H9 (cell line): Measurements from ENCODE around the gene SMC5. TPM values are rescaled to one million over a fixed set of nuclear protein-coding genes. Genes with fewer than 3 reads are reported as not detected.
"Not testable (repeated sequence)": the region's sequence is repeated elsewhere in the genome, so short reads cannot be mapped to it uniquely, and the experiment has no call there.

ENCODE experiments used
- DNase-seq: peaks from one replicate; pipeline ENCODE4 v3.0.0-alpha.2; 2017
- H2AFZ ChIP-seq: one replicate; pipeline ENCODE4 v1.6.1; 2013; ENCODE audit warnings: mild to moderate bottlenecking, low read length, control low read depth, moderate library complexity
- H2AK5ac ChIP-seq: 2 replicates; pipeline ENCODE4 v1.6.1; 2013; ENCODE audit warnings: low read length, control low read depth, mixed read lengths; ENCODE audit not compliant: insufficient read length
- H2BK120ac ChIP-seq: one replicate; pipeline ENCODE4 v1.6.1; 2013; ENCODE audit warnings: low read depth, mild to moderate bottlenecking, low read length, control low read depth, inconsistent platforms; ENCODE audit not compliant: poor library complexity, severe bottlenecking
- H2BK12ac ChIP-seq: 2 replicates; pipeline ENCODE4 v1.6.1; 2013; ENCODE audit warnings: low read length, control low read depth, mixed read lengths, low read depth; ENCODE audit not compliant: insufficient read length
- H2BK15ac ChIP-seq: 2 replicates; pipeline ENCODE4 v1.6.1; 2013; ENCODE audit warnings: low read depth, low read length, control low read depth
- H2BK20ac ChIP-seq: one replicate; pipeline ENCODE4 v1.6.1; 2013; ENCODE audit warnings: low read depth, mild to moderate bottlenecking, low read length, control low read depth, inconsistent platforms; ENCODE audit not compliant: poor library complexity, severe bottlenecking
- H2BK5ac ChIP-seq: 2 replicates; pipeline ENCODE4 v1.6.1; 2013; ENCODE audit warnings: low read length, control low read depth, mixed read lengths; ENCODE audit not compliant: insufficient read length
- H3K14ac ChIP-seq: 2 replicates; pipeline ENCODE4 v1.6.1; 2013; ENCODE audit warnings: low read length, control low read depth; ENCODE audit not compliant: insufficient read depth
- H3K18ac ChIP-seq: 2 replicates; pipeline ENCODE4 v1.6.1; 2013; ENCODE audit warnings: low read depth, mild to moderate bottlenecking, mixed read lengths, low read length, control low read depth; ENCODE audit not compliant: insufficient read length
- H3K23ac ChIP-seq: 2 replicates; pipeline ENCODE4 v1.6.1; 2013; ENCODE audit warnings: low read length, control low read depth, mixed read lengths, low read depth; ENCODE audit not compliant: insufficient read length
- H3K23me2 ChIP-seq: 2 replicates; pipeline ENCODE4 v1.6.1; 2013; ENCODE audit warnings: low read depth, mild to moderate bottlenecking, mixed read lengths, low read length, control low read depth; ENCODE audit not compliant: insufficient read length, poor library complexity, severe bottlenecking
- H3K27ac ChIP-seq: 2 replicates; pipeline ENCODE4 v1.5.1; 2013; ENCODE audit warnings: low read length, control low read depth, mixed read lengths, low read depth; ENCODE audit not compliant: insufficient read length
- H3K27me3 ChIP-seq: 2 replicates; pipeline ENCODE4 v1.6.1; 2013; ENCODE audit warnings: low read length, control low read depth, inconsistent platforms; ENCODE audit not compliant: insufficient read depth
- H3K4ac ChIP-seq: 2 replicates; pipeline ENCODE4 v1.6.1; 2013; ENCODE audit warnings: low read depth, mild to moderate bottlenecking, control low read depth, inconsistent platforms, low read length, moderate library complexity
- H3K4me1 ChIP-seq: 2 replicates; pipeline ENCODE4 v1.6.1; 2013; ENCODE audit warnings: low read length, control low read depth, inconsistent platforms; ENCODE audit not compliant: insufficient read depth
- H3K4me2 ChIP-seq: 2 replicates; pipeline ENCODE4 v1.6.1; 2013; ENCODE audit warnings: low read length, control low read depth, mixed read lengths; ENCODE audit not compliant: insufficient read length, insufficient read depth
- H3K56ac ChIP-seq: 2 replicates; pipeline ENCODE4 v1.6.1; 2013; ENCODE audit warnings: low read depth, mild to moderate bottlenecking, mixed read lengths, low read length, control low read depth; ENCODE audit not compliant: insufficient read length
- H3K79me1 ChIP-seq: 2 replicates; pipeline ENCODE4 v1.6.1; 2013; ENCODE audit warnings: low read depth, mild to moderate bottlenecking, moderate library complexity, low read length, control low read depth, inconsistent platforms; ENCODE audit not compliant: insufficient read depth, poor library complexity, severe bottlenecking
- H3K79me2 ChIP-seq: 2 replicates; pipeline ENCODE4 v1.6.1; 2013; ENCODE audit warnings: low read length, control low read depth, inconsistent platforms; ENCODE audit not compliant: insufficient read depth
- H3K9ac ChIP-seq: 2 replicates; pipeline ENCODE4 v1.6.1; 2013; ENCODE audit warnings: low read length, control low read depth, mixed read lengths; ENCODE audit not compliant: insufficient read length; ENCODE audit errors: extremely low read depth
- H3K9me3 ChIP-seq: one replicate; pipeline ENCODE4 v1.6.1; 2013; ENCODE audit warnings: low read depth, low read length, inconsistent platforms; ENCODE audit not compliant: control insufficient read depth
- H3T11ph ChIP-seq: one replicate; pipeline ENCODE4 v1.6.1; 2013; ENCODE audit warnings: mild to moderate bottlenecking, low read length, control low read depth, inconsistent platforms
- H4K20me1 ChIP-seq: one replicate; pipeline ENCODE4 v1.6.1; 2013; ENCODE audit not compliant: control insufficient read depth, insufficient read length, insufficient read depth
- H4K5ac ChIP-seq: 2 replicates; pipeline ENCODE4 v1.6.1; 2013; ENCODE audit warnings: low read depth, mild to moderate bottlenecking, mixed read lengths, low read length, control low read depth; ENCODE audit not compliant: insufficient read length
- H4K8ac ChIP-seq: replicated peaks from 2 replicates; pipeline ENCODE4 v1.6.1; 2013; ENCODE audit warnings: low read length, control low read depth, mixed read lengths, low read depth; ENCODE audit not compliant: insufficient read length
- H4K91ac ChIP-seq: 2 replicates; pipeline ENCODE4 v1.6.1; 2013; ENCODE audit warnings: low read depth, mild to moderate bottlenecking, moderate library complexity, mixed read lengths, low read length, control low read depth; ENCODE audit not compliant: insufficient read length
- H3K27ac Mint-ChIP-seq, 3 experiments: 2 replicates in 2 of 3; 3 replicates in 1 of 3; pipeline ENCODE4 v1.8.0; 2020 to 2021; ENCODE audit warnings: mixed read lengths in 3 of 3, mild to moderate bottlenecking in 1 of 3, moderate library complexity in 1 of 3
- H3K27me3 Mint-ChIP-seq: 2 replicates; pipeline ENCODE4 v1.8.0; 2021; ENCODE audit warnings: low read depth, mild to moderate bottlenecking, moderate library complexity, mixed read lengths
- H3K36me3 Mint-ChIP-seq, 3 experiments: 2 replicates in 2 of 3; 3 replicates in 1 of 3; pipeline ENCODE4 v1.8.0; 2020 to 2021; ENCODE audit warnings: low read depth in 3 of 3, mixed read lengths in 3 of 3; ENCODE audit not compliant: insufficient read depth in 1 of 3
- H3K4me1 Mint-ChIP-seq, 2 experiments: 2 replicates each; pipeline ENCODE4 v1.8.0; 2020; ENCODE audit warnings: mixed read lengths in 2 of 2
- H3K4me3 Mint-ChIP-seq, 2 experiments: 2 replicates in 1 of 2; 3 replicates in 1 of 2; pipeline ENCODE4 v1.8.0; 2020 to 2021; ENCODE audit warnings: mild to moderate bottlenecking in 2 of 2, mixed read lengths in 2 of 2, moderate library complexity in 1 of 2
- H3K9me3 Mint-ChIP-seq, 2 experiments: 2 replicates in 1 of 2; 3 replicates in 1 of 2; pipeline ENCODE4 v1.8.0; 2020; ENCODE audit warnings: mild to moderate bottlenecking in 2 of 2, mixed read lengths in 2 of 2, moderate library complexity in 1 of 2
- WGBS: extraction: QIAGEN DNeasy Blood & Tissue Kit; methylation state at CpG from one replicate; pipeline ENCODE4 v1.1.7; 2013; ENCODE audit warnings: missing lambda C conversion rate, low lambda C conversion rate, mixed read lengths; ENCODE audit not compliant: insufficient read length; ENCODE audit errors: extremely low coverage; 5-methylcytosine and 5-hydroxymethylcytosine counted together
- total RNA-seq: library from RNA; stranded (reverse); gene quantifications from 2 replicates; pipeline ENCODE4 v1.2.1, GENCODE V29; 2021
- TF ChIP-seq, protein P1 (sequence below): fragments of 200-600 bp; sonication (generic); conservative IDR thresholded peaks from 3 replicates; pipeline ENCODE4 v1.8.0; 2021; ENCODE audit warnings: antibody characterized with exemption, mild to moderate bottlenecking

The SMC5 gene
- total RNA-seq, 1 experiment from 2014 or later, result 29.6 TPM

DNA sequence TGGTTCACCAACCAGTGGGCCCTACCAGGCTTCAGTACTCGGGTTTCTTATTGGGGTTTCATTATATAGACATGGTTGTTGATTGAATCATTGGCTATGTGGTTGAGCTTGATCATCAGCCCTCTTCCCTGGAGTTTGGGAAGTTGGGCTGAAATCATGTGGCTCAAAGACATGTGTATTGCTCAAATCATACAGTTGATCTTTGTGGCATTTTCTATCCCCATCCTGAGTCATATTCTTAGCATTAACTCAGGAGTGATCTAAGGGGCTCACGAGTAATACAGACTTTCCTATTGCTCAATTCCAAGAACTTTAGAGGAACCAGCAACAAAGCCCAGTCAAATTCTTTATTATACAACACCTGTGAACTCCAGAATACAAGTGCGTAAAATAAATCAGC lies 66.2 kb downstream of the SMC5 start:
- H2BK15ac ChIP-seq, result no peak overlapping the region
- H2AK5ac ChIP-seq, result no peak overlapping the region
- H3K23ac ChIP-seq, result no peak overlapping the region
- no peak overlapping the region for H3K27ac ChIP-seq
- H2BK120ac ChIP-seq, result no peak overlapping the region
- DNase-seq, result no peak
- H3T11ph ChIP-seq, result no peak overlapping the region
- no peak overlapping the region for H3K18ac ChIP-seq
- H3K14ac ChIP-seq, result no peak overlapping the region
- no peaks in the 10 kb centered on the region for H3K27me3 Mint-ChIP-seq
- H3K23me2 ChIP-seq, result no peaks in the 10 kb centered on the region
- no peak overlapping the region for H4K5ac ChIP-seq
- no peak overlapping the region for H4K8ac ChIP-seq
- WGBS, result no CpG with 5 or more reads among the region's 3 CpGs
- TF ChIP-seq, protein P1, sequence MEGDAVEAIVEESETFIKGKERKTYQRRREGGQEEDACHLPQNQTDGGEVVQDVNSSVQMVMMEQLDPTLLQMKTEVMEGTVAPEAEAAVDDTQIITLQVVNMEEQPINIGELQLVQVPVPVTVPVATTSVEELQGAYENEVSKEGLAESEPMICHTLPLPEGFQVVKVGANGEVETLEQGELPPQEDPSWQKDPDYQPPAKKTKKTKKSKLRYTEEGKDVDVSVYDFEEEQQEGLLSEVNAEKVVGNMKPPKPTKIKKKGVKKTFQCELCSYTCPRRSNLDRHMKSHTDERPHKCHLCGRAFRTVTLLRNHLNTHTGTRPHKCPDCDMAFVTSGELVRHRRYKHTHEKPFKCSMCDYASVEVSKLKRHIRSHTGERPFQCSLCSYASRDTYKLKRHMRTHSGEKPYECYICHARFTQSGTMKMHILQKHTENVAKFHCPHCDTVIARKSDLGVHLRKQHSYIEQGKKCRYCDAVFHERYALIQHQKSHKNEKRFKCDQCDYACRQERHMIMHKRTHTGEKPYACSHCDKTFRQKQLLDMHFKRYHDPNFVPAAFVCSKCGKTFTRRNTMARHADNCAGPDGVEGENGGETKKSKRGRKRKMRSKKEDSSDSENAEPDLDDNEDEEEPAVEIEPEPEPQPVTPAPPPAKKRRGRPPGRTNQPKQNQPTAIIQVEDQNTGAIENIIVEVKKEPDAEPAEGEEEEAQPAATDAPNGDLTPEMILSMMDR, result no peak
- H3K4ac ChIP-seq, result no peak overlapping the region
- no peaks in the 10 kb centered on the region for H3K27me3 ChIP-seq
- H3K9ac ChIP-seq, result no peak overlapping the region
- H3K79me1 ChIP-seq, result no peaks in the 10 kb centered on the region
- H2BK20ac ChIP-seq, result no peak overlapping the region
- H3K4me3 Mint-ChIP-seq, result no peak overlapping the region
- no peaks in the 10 kb centered on the region for H4K20me1 ChIP-seq
- no peak overlapping the region for H2AFZ ChIP-seq
- H3K36me3 Mint-ChIP-seq, result peaks cover 59 to 85% (median 79%) of the 10 kb centered on the region in 3 experiments
- H3K9me3 Mint-ChIP-seq, result peaks cover 16 to 19% of the 10 kb centered on the region in 2 experiments
- no peak overlapping the region for H3K56ac ChIP-seq
- H2BK12ac ChIP-seq, result no peak overlapping the region
- H4K91ac ChIP-seq, result no peak overlapping the region
- no peak overlapping the region for H3K27ac Mint-ChIP-seq
- no peaks in the 10 kb centered on the region for H3K4me1 ChIP-seq
- H3K4me2 ChIP-seq, result no peak overlapping the region
- H3K79me2 ChIP-seq, result no peaks in the 10 kb centered on the region
- no peaks in the 10 kb centered on the region for H3K4me1 Mint-ChIP-seq
- no peak overlapping the region for H2BK5ac ChIP-seq
- peaks cover 10% of the 10 kb centered on the region for H3K9me3 ChIP-seq

DNA sequence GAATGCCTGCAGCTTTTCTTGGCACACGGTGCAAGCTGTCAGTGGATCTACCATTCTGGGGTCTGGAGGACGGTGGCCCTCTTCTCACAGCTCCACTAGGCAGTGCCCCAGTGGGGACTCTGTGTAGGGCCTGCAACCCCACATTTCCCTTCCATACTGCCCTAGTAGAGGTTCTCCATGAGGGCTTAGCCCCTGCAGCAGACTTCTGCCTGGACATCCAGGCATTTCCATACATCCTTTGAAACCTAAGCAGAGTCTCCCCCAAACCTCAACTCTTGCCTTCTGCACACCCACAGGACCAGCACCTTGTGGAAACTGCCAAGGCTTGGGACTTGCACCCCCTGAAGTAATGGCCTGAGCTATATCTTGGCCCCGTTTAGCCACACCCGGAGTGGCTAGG lies 69.8 kb downstream of the SMC5 start:
- not testable (repeated sequence) for H4K8ac ChIP-seq, H2AK5ac ChIP-seq, H2BK120ac ChIP-seq, H3K27me3 Mint-ChIP-seq, H3K4me1 ChIP-seq, H2BK15ac ChIP-seq, H3K79me1 ChIP-seq, H3K18ac ChIP-seq, H3K23ac ChIP-seq, H3K4me1 Mint-ChIP-seq, H3K23me2 ChIP-seq, H2BK5ac ChIP-seq, H3K79me2 ChIP-seq, H4K20me1 ChIP-seq, H3K27ac ChIP-seq, H2AFZ ChIP-seq, H3K9me3 ChIP-seq, H2BK20ac ChIP-seq, H3K27ac Mint-ChIP-seq, H3K4me3 Mint-ChIP-seq, H4K5ac ChIP-seq, H3K4me2 ChIP-seq, H3K14ac ChIP-seq, H3K9ac ChIP-seq, H4K91ac ChIP-seq, H3T11ph ChIP-seq, H3K27me3 ChIP-seq, H3K4ac ChIP-seq, H3K56ac ChIP-seq, DNase-seq, H2BK12ac ChIP-seq
- peaks cover 16 to 19% of the 10 kb centered on the region in 2 experiments for H3K9me3 Mint-ChIP-seq
- no CpG with 5 or more reads among the region's 4 CpGs for WGBS
- H3K36me3 Mint-ChIP-seq, result peaks cover 48 to 74% (median 67%) of the 10 kb centered on the region in 3 experiments
